Astrocyte (in vitro differentiated cells and primary cell): Measurements from ENCODE around the gene ZNF513. TPM values are rescaled to one million over a fixed set of nuclear protein-coding genes. Genes with fewer than 3 reads are reported as not detected.

Source experiments
- DNase-seq: peaks from one replicate; pipeline ENCODE4 v3.0.0-alpha.2; 2010; ENCODE audit warnings: low read depth
- FAIRE-seq: peaks from 2 replicates; lab custom pipeline; 2011; peaks lifted over from hg19 to GRCh38; lab: Jason Lieb, UNC
- H2AFZ ChIP-seq: 2 replicates; pipeline ENCODE4 v1.6.0; 2012; ENCODE audit warnings: low read depth, low read length, inconsistent platforms
- H3K27ac ChIP-seq: 2 replicates; pipeline ENCODE4 v1.5.1; 2011; ENCODE audit warnings: low read depth, low read length, inconsistent platforms
- H3K27me3 ChIP-seq: 2 replicates; pipeline ENCODE4 v1.6.0; 2011; ENCODE audit warnings: low read length, inconsistent platforms; ENCODE audit not compliant: insufficient read depth
- H3K36me3 ChIP-seq: 2 replicates; pipeline ENCODE4 v1.5.1; 2011; ENCODE audit warnings: low read length, inconsistent platforms; ENCODE audit not compliant: insufficient read depth
- H3K4me1 ChIP-seq: 2 replicates; pipeline ENCODE4 v1.5.1; 2011; ENCODE audit warnings: low read length, inconsistent platforms; ENCODE audit not compliant: insufficient read depth
- H3K4me2 ChIP-seq: 2 replicates; pipeline ENCODE4 v1.6.0; 2012; ENCODE audit warnings: low read length, inconsistent platforms
- H3K4me3 ChIP-seq: 2 replicates; pipeline ENCODE4 v1.5.1; 2011; ENCODE audit warnings: low read depth, mild to moderate bottlenecking, low read length, inconsistent platforms; ENCODE audit not compliant: insufficient read depth
- H3K79me2 ChIP-seq: 2 replicates; pipeline ENCODE4 v1.6.0; 2012; ENCODE audit warnings: mild to moderate bottlenecking, low read length, inconsistent platforms; ENCODE audit not compliant: insufficient read depth
- H3K9ac ChIP-seq: 2 replicates; pipeline ENCODE4 v1.6.0; 2012; ENCODE audit warnings: mild to moderate bottlenecking, low read length, inconsistent platforms
- H3K9me3 ChIP-seq: 2 replicates; pipeline ENCODE4 v1.5.1; 2012; ENCODE audit warnings: low read depth, mild to moderate bottlenecking, low read length, inconsistent platforms; ENCODE audit not compliant: insufficient read depth
- H4K20me1 ChIP-seq: 2 replicates; pipeline ENCODE4 v1.6.0; 2012; ENCODE audit warnings: low read length, inconsistent platforms; ENCODE audit not compliant: insufficient read depth
- H3K27ac Mint-ChIP-seq: one replicate; pipeline ENCODE4 v1.8.0; 2021; ENCODE audit warnings: mild to moderate bottlenecking, mixed read lengths; ENCODE audit not compliant: unreplicated experiment
- H3K27me3 Mint-ChIP-seq: one replicate; pipeline ENCODE4 v1.8.0; 2021; ENCODE audit warnings: low read depth, mixed read lengths; ENCODE audit not compliant: unreplicated experiment
- H3K36me3 Mint-ChIP-seq: one replicate; pipeline ENCODE4 v1.8.0; 2021; ENCODE audit warnings: low read depth, mixed read lengths; ENCODE audit not compliant: unreplicated experiment
- H3K4me1 Mint-ChIP-seq: one replicate; pipeline ENCODE4 v1.8.0; 2021; ENCODE audit warnings: low read depth, mixed read lengths; ENCODE audit not compliant: unreplicated experiment
- H3K4me3 Mint-ChIP-seq: one replicate; pipeline ENCODE4 v1.8.0; 2021; ENCODE audit warnings: mild to moderate bottlenecking, moderate library complexity, mixed read lengths; ENCODE audit not compliant: unreplicated experiment
- H3K9me3 Mint-ChIP-seq: one replicate; pipeline ENCODE4 v1.8.0; 2021; ENCODE audit warnings: mild to moderate bottlenecking, mixed read lengths; ENCODE audit not compliant: unreplicated experiment
- CTCF ChIP-seq: IDR thresholded peaks from 2 replicates; pipeline ENCODE4 v1.5.1; 2011; ENCODE audit warnings: low read depth, mild to moderate bottlenecking, inconsistent platforms, low read length, moderate library complexity; ENCODE audit not compliant: insufficient read depth
- EZH2 ChIP-seq: IDR thresholded peaks from 2 replicates; pipeline ENCODE4 v1.6.1; 2012; ENCODE audit warnings: mild to moderate bottlenecking, low read length, inconsistent platforms; ENCODE audit not compliant: insufficient read depth
- total RNA-seq: library from RNA; stranded (reverse); gene quantifications from 2 replicates; pipeline ENCODE4 v1.2.1, GENCODE V29; 2021

ZNF513 gene
- total RNA-seq, 1 donor from 2014 or later = 13.5 TPM

GRCh38 chr2:27381577-27382181 lies 1.1 kb upstream of the ZNF513 start:
- Histone ChIP-seq H3K27me3 (no peaks in the 10 kb centered on the region), H3K9ac (peak overlapping the region; percentile 97), H3K4me2 (no peak overlapping the region), H2AFZ (no peak overlapping the region), H3K4me1 (peaks cover 12% of the 10 kb centered on the region), H4K20me1 (peaks cover 10% of the 10 kb centered on the region), H3K36me3 (peaks cover 49% of the 10 kb centered on the region), H3K79me2 (peaks cover 44% of the 10 kb centered on the region), H3K4me3 (no peak overlapping the region), H3K9me3 (no peaks in the 10 kb centered on the region), H3K27ac (peak overlapping the region; percentile 91)
- no peak overlapping the region for H3K4me3 Mint-ChIP-seq
- peaks cover 7% of the 10 kb centered on the region for H3K4me1 Mint-ChIP-seq
- H3K27ac Mint-ChIP-seq = peak overlapping the region; percentile 89
- H3K9me3 Mint-ChIP-seq = no peaks in the 10 kb centered on the region
- TF ChIP-seq CTCF (no peak), EZH2 (no peak)
- no peak for DNase-seq
- H3K27me3 Mint-ChIP-seq = no peaks in the 10 kb centered on the region
- H3K36me3 Mint-ChIP-seq = peaks cover 15% of the 10 kb centered on the region
- FAIRE-seq = no peak

- Histone ChIP-seq H3K79me2 (peaks cover 51% of the 10 kb centered on the region), H3K36me3 (peaks cover 45% of the 10 kb centered on the region), H3K9ac (peak overlapping the region; percentile 97), H3K4me2 (peak overlapping the region; percentile 99), H2AFZ (no peak overlapping the region), H4K20me1 (peaks cover 21% of the 10 kb centered on the region), H3K27me3 (no peaks in the 10 kb centered on the region), H3K9me3 (no peaks in the 10 kb centered on the region), H3K27ac (peak overlapping the region; percentile 91), H3K4me3 (peak overlapping the region; percentile 83), H3K4me1 (peaks cover 12% of the 10 kb centered on the region)
- TF ChIP-seq CTCF = no peak
- no peak for TF ChIP-seq EZH2
- Mint-ChIP-seq H3K9me3 (no peaks in the 10 kb centered on the region), H3K27me3 (no peaks in the 10 kb centered on the region), H3K27ac (peak overlapping the region; percentile 92), H3K36me3 (peaks cover 12% of the 10 kb centered on the region), H3K4me1 (peaks cover 7% of the 10 kb centered on the region), H3K4me3 (peak overlapping the region; percentile 91)
- DNase-seq = peak; percentile 40
- peak; percentile 23 for FAIRE-seq
Measured at GRCh38 chr2:27379836-27380625, 503 bp downstream of the ZNF513 start.
